Tibial nerve (tissue), 4 donors: Measurements from ENCODE around the gene OR2C1.

ENCODE experiments used
- CTCF ChIP-seq, 5 experiments: fragments of 200-600 bp in 3 of 5; fragments of 450-650 bp in 2 of 5; sonication (generic) in 3 of 5; IDR thresholded peaks; one replicate each; pipeline ENCODE4 v1.5.1; 2016 to 2019; ENCODE audit warnings: antibody characterized with exemption in 5 of 5, mild to moderate bottlenecking in 3 of 5, moderate library complexity in 2 of 5
- EP300 ChIP-seq, 2 donors: sonication (generic); formaldehyde crosslinking; IDR thresholded peaks; one replicate each; pipeline ENCODE4 v1.6.1; 2017; ENCODE audit warnings: antibody characterized with exemption in 2 of 2, mild to moderate bottlenecking in 1 of 2

GRCh38 chr16:3363793-3364192 lies 8.1 kb downstream of the OR2C1 start:
- TF ChIP-seq EP300 (IDR thresholded peaks at IDR 0.05) (no peak), CTCF (IDR thresholded peaks at IDR 0.05) (no peak)
